HepG2 (cell line): ENCODE results near the gene RNU1-1. TPM values are rescaled to one million over a fixed set of nuclear protein-coding genes. Genes with fewer than 3 reads are reported as not detected.
"Not testable (repeated sequence)": the region's sequence is repeated elsewhere in the genome, so short reads cannot be mapped to it uniquely, and the experiment has no call there.

Experiments
- ATAC-seq: fragments of 200-7000 bp; cut with Tn5 transposase; 3 replicates; pipeline ENCODE4 v1.9.1; 2020; ENCODE audit warnings: mild to moderate bottlenecking, moderate library complexity
- BruUV-seq: library from RNA; stranded (reverse); fragments of 400-500 nt; replicated peaks from 2 replicates; lab custom pipeline; 2021; lab: Mats Ljungman, UMichigan
- CTCF ChIA-PET: fragments of 300-600 bp; formaldehyde crosslinking; extraction: SDS; loops from one replicate; lab custom pipeline; 2021; ENCODE audit warnings: low total read pairs, inconsistent platforms, low intra/inter-chr PET ratio; lab: Yijun Ruan, JAX
- POLR2A ChIA-PET: fragments of 350-600 bp; sonication (Branson Sonifier 250); formaldehyde crosslinking; loops from one replicate; lab custom pipeline; 2020; ENCODE audit warnings: antibody characterized with exemption, inconsistent platforms; lab: Yijun Ruan, JAX
- DNase-seq: peaks from one replicate; pipeline ENCODE4 v3.0.0-alpha.2; 2015; ENCODE audit warnings: low spot score
- FAIRE-seq: peaks from 3 replicates; lab custom pipeline; 2011; peaks lifted over from hg19 to GRCh38; lab: Jason Lieb, UNC
- H2AFZ ChIP-seq: one replicate; pipeline ENCODE4 v1.6.1; 2011; ENCODE audit warnings: low read length, inconsistent platforms
- H3K27ac ChIP-seq: fragments of 300-600 bp; 3 replicates; pipeline ENCODE4 v1.8.0; 2011; ENCODE audit warnings: mixed run types, mild to moderate bottlenecking, mixed read lengths, low read length, inconsistent platforms; ENCODE audit not compliant: insufficient read depth; ENCODE audit errors: extremely low read length
- H3K27me3 ChIP-seq, 2 experiments: fragments of 200-600 bp in 1 of 2; 2 replicates in 1 of 2; 3 replicates in 1 of 2; pipeline versions ENCODE4 v1.6.0 to v1.8.0; 2011; ENCODE audit warnings: low read length in 2 of 2, mild to moderate bottlenecking in 2 of 2, moderate library complexity in 2 of 2, inconsistent platforms in 1 of 2; ENCODE audit not compliant: insufficient read depth in 2 of 2, control insufficient read depth in 1 of 2
- H3K36me3 ChIP-seq, 2 experiments: fragments of 200-600 bp in 1 of 2; replicated peaks in 1 of 2; 2 replicates in 1 of 2; 3 replicates in 1 of 2; pipeline versions ENCODE4 v1.5.1 to v1.8.0; 2011; ENCODE audit warnings: low read length in 2 of 2, inconsistent platforms in 1 of 2; ENCODE audit not compliant: insufficient read depth in 2 of 2, control insufficient read depth in 1 of 2
- H3K4me1 ChIP-seq: 2 replicates; pipeline ENCODE4 v1.5.1; 2012; ENCODE audit warnings: low read length, inconsistent platforms; ENCODE audit not compliant: insufficient read depth
- H3K4me2 ChIP-seq: 2 replicates; pipeline ENCODE4 v1.6.0; 2011; ENCODE audit warnings: low read depth, low read length, inconsistent platforms
- H3K4me3 ChIP-seq, 3 experiments: fragments of 200-600 bp in 1 of 3; sonication (generic), shearing (Covaris generic) in 1 of 3; replicated peaks in 1 of 3; 2 replicates each; pipeline ENCODE4 v1.5.1; 2011 to 2016; ENCODE audit warnings: low read length in 3 of 3, inconsistent platforms in 2 of 3, low read depth in 2 of 3, mild to moderate bottlenecking in 2 of 3, control low read depth in 1 of 3, mixed read lengths in 1 of 3; ENCODE audit not compliant: insufficient read depth in 1 of 3
- H3K79me2 ChIP-seq: one replicate; pipeline ENCODE4 v1.6.1; 2011; ENCODE audit warnings: low read length, inconsistent platforms; ENCODE audit not compliant: insufficient read depth
- H3K9ac ChIP-seq: 2 replicates; pipeline ENCODE4 v1.6.0; 2011; ENCODE audit warnings: mild to moderate bottlenecking, low read depth, low read length, inconsistent platforms; ENCODE audit not compliant: insufficient read depth
- H3K9me3 ChIP-seq: 2 replicates; pipeline ENCODE4 v1.5.1; 2012; ENCODE audit warnings: mild to moderate bottlenecking, low read length
- H4K20me1 ChIP-seq: 2 replicates; pipeline ENCODE4 v1.6.0; 2011; ENCODE audit warnings: inconsistent platforms, mild to moderate bottlenecking, low read length, moderate library complexity; ENCODE audit not compliant: insufficient read depth
- SIN3A ChIP-seq: IDR thresholded peaks from 2 replicates; pipeline ENCODE4 v1.6.1; 2011; ENCODE audit warnings: low read depth, mild to moderate bottlenecking, control low read depth, low read length, borderline replicate concordance
- SIX1 ChIP-seq: sonication (generic); formaldehyde crosslinking; IDR thresholded peaks from 2 replicates; pipeline ENCODE4 v1.4.0; 2020; ENCODE audit warnings: missing genetic modification reagents, borderline replicate concordance
- SYNCRIP ChIP-seq: fragments of 200-400 bp; formaldehyde crosslinking; IDR thresholded peaks from 2 replicates; pipeline ENCODE4 v1.6.1; 2018; ENCODE audit warnings: mild to moderate bottlenecking, low read depth, low read length; ENCODE audit not compliant: insufficient read depth
- ZFYVE20 ChIP-seq: sonication (generic); formaldehyde crosslinking; IDR thresholded peaks from 2 replicates; pipeline ENCODE4 v1.8.0; 2023; ENCODE audit warnings: low read depth, mild to moderate bottlenecking, moderate library complexity, missing genetic modification reagents, borderline replicate concordance
- ZNF274 ChIP-seq: sonication (generic); formaldehyde crosslinking; IDR thresholded peaks from 2 replicates; pipeline ENCODE4 v1.5.1; 2020; ENCODE audit warnings: mild to moderate bottlenecking, missing genetic modification reagents
- ZNF34 ChIP-seq: sonication (generic); formaldehyde crosslinking; IDR thresholded peaks from 2 replicates; pipeline ENCODE4 v1.4.0; 2020; ENCODE audit warnings: mild to moderate bottlenecking, missing genetic modification reagents, borderline replicate concordance
- WGBS: methylation state at CpG from one replicate; pipeline ENCODE4 v1.1.6; 2017; ENCODE audit warnings: low lambda C conversion rate; 5-methylcytosine and 5-hydroxymethylcytosine counted together
- in situ Hi-C: cut with HindIII; loops from 2 replicates; pipeline ENCODE4 v1.10.0; 2017; ENCODE audit warnings: low pct_unique_long_range_greater_than_20kb; ENCODE audit not compliant: extremely low pct_ligation_motif_present
- intact Hi-C: fragments of 100-400 bp; cut with micrococcal nuclease; formaldehyde crosslinking; loops from one replicate; pipeline ENCODE4 v1.10.0; 2022; ENCODE audit not compliant: unreplicated experiment
- polyA plus RNA-seq, 8 experiments: library from polyadenylated mRNA; depleted of rRNA in 3 of 8; stranded (reverse) in 7 of 8; unstranded in 1 of 8; fragments of >200 nt; fragmentation: Illumina TruSeq in 4 of 8; extraction: Trizol in 4 of 8; gene quantifications; 2 replicates each; pipeline versions ENCODE4 v1.2.1 to v1.2.3, GENCODE V29; 2011 to 2016; ENCODE audit warnings: low read depth in 4 of 8, missing spikeins in 1 of 8, mixed read lengths in 1 of 8; ENCODE audit not compliant: insufficient read depth in 1 of 8
- total RNA-seq, 5 experiments: library from RNA; depleted of rRNA; stranded (reverse); fragments of >200 nt; fragmentation: Illumina TruSeq; extraction: Trizol; gene quantifications; 2 replicates each; pipeline ENCODE4 v1.2.3, GENCODE V29; 2016; ENCODE audit warnings: low read depth in 1 of 5
- TF ChIP-seq, protein P1 (sequence below): sonication (generic); formaldehyde crosslinking; IDR thresholded peaks from 2 replicates; pipeline ENCODE4 v1.8.0; 2022; ENCODE audit warnings: mild to moderate bottlenecking, missing genetic modification reagents, moderate library complexity
- TF ChIP-seq, protein P2 (sequence below): sonication (generic); formaldehyde crosslinking; IDR thresholded peaks from 2 replicates; pipeline ENCODE4 v1.5.0; 2020; ENCODE audit warnings: missing genetic modification reagents, mild to moderate bottlenecking, borderline replicate concordance

The RNU1-1 gene
- total and polyA plus RNA-seq, 2 of the 13 experiments (the other 11 are each of a cell fraction or from before 2014, with no cell fraction given) = under 0.01 to 11,018 TPM

DNA sequence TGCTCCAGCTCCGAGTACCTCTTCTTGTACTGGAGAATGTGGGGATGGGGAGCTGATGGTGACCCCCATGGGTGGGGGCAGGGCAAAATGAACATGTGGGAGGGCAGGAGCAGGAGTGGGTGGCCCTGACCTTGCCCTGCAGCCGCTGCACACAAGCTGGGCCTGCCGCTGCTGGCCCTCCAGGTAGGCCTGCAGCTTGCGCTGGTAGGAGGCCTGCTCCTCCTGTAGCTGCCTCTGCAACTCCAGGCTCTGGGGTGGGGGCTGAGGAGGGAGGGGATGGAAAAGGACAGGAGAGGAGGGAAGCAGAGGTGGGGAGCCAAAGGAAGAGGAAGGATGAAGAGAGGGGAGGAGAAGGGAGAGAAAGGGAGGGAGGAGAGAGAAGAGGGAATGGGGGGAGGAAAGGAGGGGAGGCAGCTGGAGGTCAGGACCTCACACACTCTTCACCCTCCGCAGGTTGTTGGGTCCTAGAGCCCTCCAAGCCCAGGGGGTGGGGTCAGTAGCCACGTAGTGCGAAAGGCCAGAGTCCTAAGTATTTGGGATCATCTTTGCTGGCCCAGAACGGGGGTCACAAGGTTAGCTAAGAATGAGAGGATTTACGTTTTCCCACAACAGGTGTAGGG lies 22.9 kb downstream of the RNU1-1 start (continued):
- TF ChIP-seq SIN3A (no peak), ZFYVE20 (CRISPR knock-in tag) (no peak), SIX1 (CRISPR knock-in tag) (no peak), ZNF274 (no peak), ZNF34 (CRISPR knock-in tag) (no peak), SYNCRIP (no peak)
- TF ChIP-seq, protein P1, sequence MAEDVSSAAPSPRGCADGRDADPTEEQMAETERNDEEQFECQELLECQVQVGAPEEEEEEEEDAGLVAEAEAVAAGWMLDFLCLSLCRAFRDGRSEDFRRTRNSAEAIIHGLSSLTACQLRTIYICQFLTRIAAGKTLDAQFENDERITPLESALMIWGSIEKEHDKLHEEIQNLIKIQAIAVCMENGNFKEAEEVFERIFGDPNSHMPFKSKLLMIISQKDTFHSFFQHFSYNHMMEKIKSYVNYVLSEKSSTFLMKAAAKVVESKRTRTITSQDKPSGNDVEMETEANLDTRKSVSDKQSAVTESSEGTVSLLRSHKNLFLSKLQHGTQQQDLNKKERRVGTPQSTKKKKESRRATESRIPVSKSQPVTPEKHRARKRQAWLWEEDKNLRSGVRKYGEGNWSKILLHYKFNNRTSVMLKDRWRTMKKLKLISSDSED (CRISPR knock-in tag) = no peak
- TF ChIP-seq, protein P2, sequence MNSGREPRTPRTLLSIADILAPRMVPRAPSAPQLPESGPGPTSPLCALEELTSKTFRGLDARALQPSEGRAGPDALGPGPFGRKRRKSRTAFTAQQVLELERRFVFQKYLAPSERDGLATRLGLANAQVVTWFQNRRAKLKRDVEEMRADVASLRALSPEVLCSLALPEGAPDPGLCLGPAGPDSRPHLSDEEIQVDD = no peak

DNA sequence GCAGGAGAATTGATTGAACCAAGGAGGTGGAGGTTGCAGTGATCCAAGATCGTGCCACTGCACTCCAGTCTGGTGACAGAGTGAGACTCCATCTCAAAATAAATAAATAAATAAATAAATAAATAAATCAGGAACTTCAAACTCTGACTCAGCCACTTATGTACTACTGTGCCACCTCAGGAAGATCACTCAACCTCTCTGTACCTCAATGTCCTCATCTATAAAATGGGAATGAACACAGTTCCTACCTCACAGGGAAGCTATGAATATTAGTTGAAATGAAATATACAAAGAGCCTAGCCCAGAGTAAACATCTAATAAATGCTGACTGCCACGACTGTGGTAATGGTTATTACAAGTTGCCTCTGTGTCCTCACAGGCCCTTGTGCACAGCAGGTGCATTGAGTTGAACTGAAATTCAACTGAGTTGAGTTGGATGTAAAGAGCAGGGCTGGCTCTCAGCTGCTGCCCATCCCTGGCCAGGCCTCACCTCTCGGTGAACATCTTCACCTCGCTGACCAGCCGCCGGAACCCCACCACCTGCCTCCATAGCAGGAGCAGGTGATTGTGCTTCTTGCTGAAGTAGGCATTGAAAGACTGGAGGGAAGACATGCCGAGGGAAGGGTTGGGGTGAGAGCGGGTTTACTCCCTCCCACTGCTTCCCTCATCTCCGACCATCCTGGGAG lies 24.7 kb downstream of the RNU1-1 start:
- BruUV-seq, CTCF ChIA-PET, FAIRE-seq, DNase-seq, POLR2A ChIA-PET, H3K79me2 ChIP-seq, ATAC-seq, H4K20me1 ChIP-seq, H2AFZ ChIP-seq, H3K27ac ChIP-seq, in situ Hi-C loops, H3K4me2 ChIP-seq, H3K9ac ChIP-seq, H3K4me1 ChIP-seq, H3K4me3 ChIP-seq, H3K36me3 ChIP-seq, H3K27me3 ChIP-seq, intact Hi-C loops, H3K9me3 ChIP-seq: not testable (repeated sequence)
- 86% methylated on average over 3 of the region's 9 CpGs for WGBS

DNA sequence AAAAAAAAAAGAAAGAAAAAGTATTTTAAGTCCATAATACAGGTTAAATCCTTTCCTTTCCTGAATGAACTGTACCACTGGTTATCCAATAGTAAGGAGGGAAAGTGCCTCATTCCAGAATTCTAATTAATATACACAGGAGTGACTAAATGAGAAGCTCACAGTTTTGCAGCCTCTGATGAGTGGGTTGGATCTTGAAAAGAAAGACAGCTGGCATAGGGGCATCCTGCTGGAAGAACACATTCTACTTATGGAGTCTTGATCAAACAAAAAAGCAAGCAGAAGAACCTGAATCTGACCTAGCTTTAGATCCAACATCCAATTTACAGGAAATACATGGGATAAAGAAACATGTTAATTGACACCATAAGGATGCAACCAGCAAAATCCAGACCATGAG lies 27.1 kb downstream of the RNU1-1 start:
- DNase-seq, H3K4me3 ChIP-seq, H3K79me2 ChIP-seq, H3K27ac ChIP-seq, BruUV-seq, H3K27me3 ChIP-seq, intact Hi-C loops, POLR2A ChIA-PET, H4K20me1 ChIP-seq, ATAC-seq, H3K36me3 ChIP-seq, H3K9ac ChIP-seq, H2AFZ ChIP-seq, in situ Hi-C loops, H3K9me3 ChIP-seq, CTCF ChIA-PET, H3K4me1 ChIP-seq, H3K4me2 ChIP-seq: not testable (repeated sequence)
- FAIRE-seq = peak; percentile 39
